GM12801 (cell line): ENCODE measurements around the gene PORCN.

ENCODE experiments used
- TF ChIP-seq, protein P1 (sequence below): IDR thresholded peaks from one replicate; pipeline ENCODE4 v1.5.1; 2011; ENCODE audit warnings: control low read depth; ENCODE audit not compliant: insufficient read length; ENCODE audit errors: extremely low read depth

Gene PORCN

DNA sequence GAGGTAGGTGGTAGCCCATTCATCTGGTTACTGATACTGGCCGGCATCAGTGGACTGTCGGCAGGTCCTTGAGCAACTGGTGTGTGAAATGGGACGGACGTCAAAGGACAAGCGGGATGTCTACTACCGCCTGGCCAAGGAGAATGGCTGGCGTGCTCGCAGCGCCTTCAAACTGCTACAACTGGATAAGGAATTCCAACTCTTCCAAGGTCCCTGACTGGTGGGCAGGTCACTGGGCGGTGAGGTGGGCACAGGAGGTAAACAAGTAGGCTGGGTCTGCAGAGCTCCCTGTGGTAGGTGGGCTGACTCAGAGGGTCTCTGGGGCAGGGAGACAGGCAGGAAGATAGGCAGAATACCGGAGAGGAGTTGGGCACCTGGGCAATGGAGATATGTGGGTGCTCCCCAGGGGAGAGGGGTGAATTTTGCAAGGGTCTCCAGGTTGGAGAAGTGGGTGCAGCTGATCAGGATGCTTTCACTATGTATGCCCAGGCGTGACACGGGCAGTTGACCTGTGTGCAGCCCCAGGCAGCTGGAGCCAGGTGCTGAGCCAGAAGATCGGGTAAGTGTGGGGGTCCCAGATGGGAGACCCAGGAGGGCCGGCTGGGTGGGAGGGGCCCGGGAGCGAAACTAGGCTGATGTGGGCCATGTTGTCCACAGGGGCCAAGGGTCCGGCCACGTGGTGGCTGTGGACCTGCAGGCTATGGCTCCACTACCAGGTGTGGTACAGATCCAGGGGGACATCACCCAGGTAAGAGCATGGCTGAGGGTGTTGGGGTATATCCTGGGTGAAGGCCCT is 30.6 kb upstream of the PORCN start:
- TF ChIP-seq, protein P1, sequence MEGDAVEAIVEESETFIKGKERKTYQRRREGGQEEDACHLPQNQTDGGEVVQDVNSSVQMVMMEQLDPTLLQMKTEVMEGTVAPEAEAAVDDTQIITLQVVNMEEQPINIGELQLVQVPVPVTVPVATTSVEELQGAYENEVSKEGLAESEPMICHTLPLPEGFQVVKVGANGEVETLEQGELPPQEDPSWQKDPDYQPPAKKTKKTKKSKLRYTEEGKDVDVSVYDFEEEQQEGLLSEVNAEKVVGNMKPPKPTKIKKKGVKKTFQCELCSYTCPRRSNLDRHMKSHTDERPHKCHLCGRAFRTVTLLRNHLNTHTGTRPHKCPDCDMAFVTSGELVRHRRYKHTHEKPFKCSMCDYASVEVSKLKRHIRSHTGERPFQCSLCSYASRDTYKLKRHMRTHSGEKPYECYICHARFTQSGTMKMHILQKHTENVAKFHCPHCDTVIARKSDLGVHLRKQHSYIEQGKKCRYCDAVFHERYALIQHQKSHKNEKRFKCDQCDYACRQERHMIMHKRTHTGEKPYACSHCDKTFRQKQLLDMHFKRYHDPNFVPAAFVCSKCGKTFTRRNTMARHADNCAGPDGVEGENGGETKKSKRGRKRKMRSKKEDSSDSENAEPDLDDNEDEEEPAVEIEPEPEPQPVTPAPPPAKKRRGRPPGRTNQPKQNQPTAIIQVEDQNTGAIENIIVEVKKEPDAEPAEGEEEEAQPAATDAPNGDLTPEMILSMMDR: no peak

DNA sequence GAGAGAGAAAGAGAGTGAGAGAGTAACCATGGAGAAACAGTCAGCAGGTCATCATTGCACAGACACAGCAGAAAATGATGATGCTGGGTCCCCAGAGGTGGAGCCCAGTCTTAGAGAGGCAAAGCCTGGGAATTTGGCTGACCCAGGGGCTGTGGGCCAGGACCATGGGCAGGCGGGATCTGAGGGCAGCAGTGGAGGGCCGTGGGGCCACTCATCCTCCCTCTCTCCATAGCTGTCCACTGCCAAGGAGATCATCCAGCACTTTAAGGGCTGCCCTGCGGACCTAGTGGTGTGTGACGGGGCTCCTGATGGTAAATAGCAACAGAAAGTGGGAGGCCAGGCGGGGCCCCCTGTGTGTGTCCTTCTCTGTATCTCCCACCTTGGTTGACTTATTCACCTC is 30.0 kb upstream of the PORCN start:
- TF ChIP-seq, protein P1: no peak

DNA sequence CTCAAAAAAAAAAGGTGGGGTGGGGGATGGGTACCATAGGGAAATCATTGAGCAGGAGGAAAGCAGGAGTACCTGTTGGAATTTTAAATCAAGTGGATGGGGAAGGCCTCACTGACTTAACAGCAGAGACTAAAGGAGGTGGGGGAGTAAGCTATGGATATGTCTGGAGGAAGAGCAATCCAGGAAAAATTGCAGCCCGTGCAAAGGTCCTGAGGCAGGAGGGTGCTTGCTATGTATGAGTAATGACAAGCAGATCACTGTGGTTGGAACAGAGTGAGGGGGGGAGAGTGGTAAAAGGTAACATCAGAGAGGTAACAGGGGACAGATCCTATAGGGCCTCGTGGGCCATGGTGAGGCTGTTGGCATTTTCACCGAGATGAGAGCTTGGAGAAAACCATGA is 28.6 kb upstream of the PORCN start:
- TF ChIP-seq, protein P1: no peak

DNA sequence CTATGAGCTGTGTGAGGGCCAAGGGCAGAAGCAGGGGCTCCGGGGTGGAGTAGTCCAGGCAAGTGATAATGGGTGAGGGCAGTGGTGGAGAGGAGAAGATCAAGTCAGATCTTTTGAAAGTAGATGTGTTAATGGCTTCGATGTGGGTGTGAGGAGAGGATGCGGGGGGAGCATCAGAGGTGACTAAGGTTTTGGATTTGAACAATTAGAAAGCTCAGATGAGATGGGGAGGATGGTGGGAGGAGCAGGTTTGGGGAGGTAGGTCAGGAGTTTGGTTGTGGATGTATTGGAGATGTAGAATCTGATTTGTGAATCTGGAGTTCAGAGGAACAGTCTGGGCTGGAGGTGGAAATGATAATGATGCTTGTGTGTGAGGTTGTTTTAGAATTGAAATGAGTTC is 28.2 kb upstream of the PORCN start:
- TF ChIP-seq, protein P1: no peak

DNA sequence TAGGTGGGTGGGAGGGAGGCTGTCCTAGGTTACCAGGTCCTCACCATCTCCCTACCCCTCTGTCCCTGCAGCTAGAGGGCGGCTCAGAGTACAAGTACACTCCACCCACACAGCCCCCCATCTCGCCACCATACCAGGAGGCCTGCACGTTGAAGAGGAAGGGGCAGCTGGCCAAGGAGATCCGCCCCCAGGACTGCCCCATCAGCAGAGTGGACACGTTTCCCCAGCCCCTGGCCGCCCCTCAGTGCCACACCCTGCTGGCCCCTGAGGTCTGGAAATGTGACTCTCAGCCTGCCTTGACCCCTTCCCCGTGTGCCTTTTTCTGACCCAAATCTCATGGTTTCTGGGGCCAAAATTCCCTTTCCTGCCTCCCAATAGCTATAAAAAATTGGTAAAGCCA is 26.3 kb upstream of the PORCN start:
- TF ChIP-seq, protein P1: no peak

DNA sequence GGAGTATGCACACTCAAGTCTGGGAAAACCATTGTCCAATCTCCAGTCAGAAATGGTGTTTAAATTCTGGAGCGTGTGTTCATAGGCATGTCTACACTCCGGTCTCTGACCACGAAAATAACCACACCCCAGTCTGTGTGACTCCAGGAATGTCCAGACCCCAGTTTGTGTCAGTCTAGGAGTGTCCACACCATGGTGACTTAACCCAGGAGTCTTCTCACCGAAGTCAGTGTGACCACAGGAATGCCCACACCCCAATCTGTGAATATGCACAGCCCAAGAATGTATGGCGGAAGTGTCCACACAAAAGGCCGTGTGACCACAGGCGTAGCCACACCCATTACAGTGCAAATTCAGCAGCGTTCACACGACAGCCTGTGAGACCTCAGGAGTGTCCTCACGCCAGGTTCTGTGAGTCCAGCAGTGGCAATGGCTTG is 21.4 kb upstream of the PORCN start:
- TF ChIP-seq, protein P1: no peak

DNA sequence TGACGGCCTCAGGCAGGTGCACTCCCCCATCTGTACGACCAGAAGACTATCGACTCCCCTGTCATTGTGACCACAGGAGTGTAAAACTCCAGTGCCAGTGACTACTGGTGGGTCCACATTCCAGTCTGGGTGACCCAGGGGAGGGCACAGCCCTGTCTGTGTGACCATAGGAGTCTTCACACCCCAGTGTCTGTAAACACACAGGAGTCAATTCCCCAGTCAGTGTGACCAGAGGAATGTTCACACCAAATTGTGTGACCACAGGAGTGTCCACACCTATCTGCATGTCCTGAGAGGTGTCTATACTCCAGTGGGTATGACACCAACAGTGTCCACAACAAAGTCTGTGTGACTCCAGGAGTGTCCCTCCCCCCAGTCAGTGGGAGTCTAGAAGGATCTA is 20.8 kb upstream of the PORCN start:
- TF ChIP-seq, protein P1: no peak
